Measurements from ENCODE around the gene SMR3B. TPM values are rescaled to one million over a fixed set of nuclear protein-coding genes. Genes with fewer than 3 reads are reported as not detected.

The SMR3B gene
- total RNA-seq (2021) (not detected in 2 replicates), Bru-seq, nascent RNA (not detected), BruChase-seq, experiment 1, labeled RNA remaining after a 2-hour chase (percentile 2 among the genes with signal in this experiment), BruChase-seq, experiment 2, labeled RNA remaining after a 6-hour chase (not detected)
- long read RNA-seq = 0 reads

DNA sequence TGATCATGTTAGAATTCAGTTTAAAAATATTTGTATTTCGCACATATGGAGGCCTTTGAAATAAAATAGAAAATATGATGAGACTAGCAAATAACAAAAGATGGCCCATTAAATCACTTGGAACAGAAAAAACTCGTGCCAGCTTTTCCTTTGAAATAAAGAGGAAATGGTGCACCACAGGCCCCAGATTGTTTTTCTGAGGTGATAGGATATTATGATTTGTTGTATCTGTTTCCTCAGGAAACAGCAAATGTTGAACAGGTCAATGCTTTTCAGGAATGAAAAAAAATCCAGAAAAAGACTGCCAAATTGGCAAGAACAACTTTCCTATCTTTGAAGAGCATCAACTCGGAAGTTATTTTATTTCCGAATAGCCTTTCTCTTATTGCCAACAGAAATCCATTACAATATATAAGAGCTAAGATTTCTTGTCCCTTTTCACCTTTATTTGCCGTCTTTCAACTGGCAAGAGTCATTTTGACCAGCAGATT, at the start of gene SMR3B:
Gene SMR3B (plus strand): TSS at position 441 of the 491 bp plus-strand sequence. CDS start 1,380 bp downstream, outside the sequence.
- CTCF ChIA-PET = no interaction called here
- no peak for TF ChIP-seq EZH2 (IDR thresholded peaks at IDR 0.05; ENCODE audit: low read depth)
- TF ChIP-seq, protein P1, sequence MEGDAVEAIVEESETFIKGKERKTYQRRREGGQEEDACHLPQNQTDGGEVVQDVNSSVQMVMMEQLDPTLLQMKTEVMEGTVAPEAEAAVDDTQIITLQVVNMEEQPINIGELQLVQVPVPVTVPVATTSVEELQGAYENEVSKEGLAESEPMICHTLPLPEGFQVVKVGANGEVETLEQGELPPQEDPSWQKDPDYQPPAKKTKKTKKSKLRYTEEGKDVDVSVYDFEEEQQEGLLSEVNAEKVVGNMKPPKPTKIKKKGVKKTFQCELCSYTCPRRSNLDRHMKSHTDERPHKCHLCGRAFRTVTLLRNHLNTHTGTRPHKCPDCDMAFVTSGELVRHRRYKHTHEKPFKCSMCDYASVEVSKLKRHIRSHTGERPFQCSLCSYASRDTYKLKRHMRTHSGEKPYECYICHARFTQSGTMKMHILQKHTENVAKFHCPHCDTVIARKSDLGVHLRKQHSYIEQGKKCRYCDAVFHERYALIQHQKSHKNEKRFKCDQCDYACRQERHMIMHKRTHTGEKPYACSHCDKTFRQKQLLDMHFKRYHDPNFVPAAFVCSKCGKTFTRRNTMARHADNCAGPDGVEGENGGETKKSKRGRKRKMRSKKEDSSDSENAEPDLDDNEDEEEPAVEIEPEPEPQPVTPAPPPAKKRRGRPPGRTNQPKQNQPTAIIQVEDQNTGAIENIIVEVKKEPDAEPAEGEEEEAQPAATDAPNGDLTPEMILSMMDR (conservative IDR thresholded peaks at IDR 0.05) = no peak
- intact Hi-C loops (cut with micrococcal nuclease; ENCODE audit: unreplicated experiment) = no loop called here
- Histone ChIP-seq H3F3A (ENCODE audit: insufficient read depth, low read depth) (no peaks in the 10 kb centered on the region), H2AFZ (no peak within 1 kb of the TSS), H3K27me3 (ENCODE audit: insufficient read depth, low read depth) (no peaks in the 10 kb centered on the region), H3K36me3 (ENCODE audit: low read depth) (no peaks in the 10 kb centered on the region), H3K4me2 (no peak within 1 kb of the TSS), H3K79me2 (ENCODE audit: low read depth) (no peaks in the 10 kb centered on the region), H3K4me1 (replicated peaks; ENCODE audit: insufficient read depth) (no peaks in the 10 kb centered on the region), H3K4me3 (no peak within 1 kb of the TSS), H3K9me2 (ENCODE audit: insufficient read depth) (no peaks in the 10 kb centered on the region), H3K9me3 (ENCODE audit: insufficient read depth, low read depth) (no peaks in the 10 kb centered on the region), H4K20me1 (ENCODE audit: insufficient read depth) (no peaks in the 10 kb centered on the region), H3K27ac (no peak within 1 kb of the TSS)
- no peak for DNase-seq
- POLR2A ChIA-PET (ENCODE audit: unreplicated experiment) = no interaction called here
- no TSS peak for BruUV-seq (replicated peaks)

DNA sequence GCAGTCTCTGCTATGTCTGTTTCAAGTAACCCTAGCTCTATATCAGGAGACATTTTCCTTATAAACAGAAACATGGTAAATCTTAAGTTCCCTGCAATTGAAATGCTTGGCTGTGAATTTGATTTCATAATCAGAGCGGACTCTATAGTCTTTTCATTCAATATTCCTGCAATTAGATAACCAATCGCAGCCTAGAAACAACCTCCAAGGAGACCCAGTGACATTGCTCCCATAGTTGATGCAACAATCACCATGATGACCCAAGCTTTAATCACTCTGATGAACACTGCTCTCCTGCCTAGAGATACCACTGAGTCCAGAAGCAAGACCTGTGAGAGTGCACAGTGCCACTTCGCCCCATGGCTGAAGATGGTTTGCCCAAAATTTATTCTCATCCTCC, 48.2 kb upstream of the SMR3B start, which contains the start of gene CABS1:
Gene CABS1 (plus strand): TSS at position 301 of the 400 bp plus-strand sequence. CDS start 59 bp downstream, at position 360.
- H3K4me2 ChIP-seq = no peak within 1 kb of the TSS
- no peak within 1 kb of the TSS for H3K4me3 ChIP-seq
- H4K20me1 ChIP-seq (ENCODE audit: insufficient read depth) = no peaks in the 10 kb centered on the region
- no peaks in the 10 kb centered on the region for H3K9me2 ChIP-seq (ENCODE audit: insufficient read depth)
- H3F3A ChIP-seq (ENCODE audit: insufficient read depth, low read depth) = no peaks in the 10 kb centered on the region
- CTCF ChIA-PET = no interaction called here
- TF ChIP-seq, protein P1 (conservative IDR thresholded peaks at IDR 0.05) = no peak
- TF ChIP-seq EZH2 (IDR thresholded peaks at IDR 0.05; ENCODE audit: low read depth) = no peak
- intact Hi-C loops (cut with micrococcal nuclease; ENCODE audit: unreplicated experiment) = no loop called here
- H2AFZ ChIP-seq = no peak within 1 kb of the TSS
- DNase-seq = no peak
- no peaks in the 10 kb centered on the region for H3K79me2 ChIP-seq (ENCODE audit: low read depth)
- no peaks in the 10 kb centered on the region for H3K4me1 ChIP-seq (replicated peaks; ENCODE audit: insufficient read depth)
- H3K9me3 ChIP-seq (ENCODE audit: insufficient read depth, low read depth) = no peaks in the 10 kb centered on the region
- no peak within 1 kb of the TSS for H3K27ac ChIP-seq
- H3K27me3 ChIP-seq (ENCODE audit: insufficient read depth, low read depth) = no peaks in the 10 kb centered on the region
- POLR2A ChIA-PET (ENCODE audit: unreplicated experiment) = no interaction called here
- no peaks in the 10 kb centered on the region for H3K36me3 ChIP-seq (ENCODE audit: low read depth)
- no TSS peak for BruUV-seq (replicated peaks)

DNA sequence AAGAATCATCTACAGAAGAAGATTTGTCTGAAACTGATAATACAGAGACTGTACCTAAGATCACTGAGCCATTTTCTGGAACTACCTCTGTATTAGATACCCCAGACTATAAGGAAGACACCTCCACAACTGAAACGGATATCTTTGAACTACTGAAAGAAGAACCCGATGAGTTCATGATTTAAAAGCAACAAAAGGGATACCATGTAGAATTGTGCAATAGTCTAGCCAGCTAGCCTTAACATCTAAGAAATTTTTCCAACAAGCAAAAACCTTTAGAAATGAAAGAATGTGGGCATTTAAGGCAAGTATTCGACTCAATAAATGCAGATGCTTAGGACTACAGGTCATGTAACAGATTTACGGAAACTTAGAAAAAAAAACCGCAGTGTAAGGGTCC, 46.9 kb upstream of the SMR3B start:
- BruUV-seq (replicated peaks) = no TSS peak
- H3K27me3 ChIP-seq (ENCODE audit: insufficient read depth, low read depth) = no peaks in the 10 kb centered on the region
- TF ChIP-seq EZH2 (IDR thresholded peaks at IDR 0.05; ENCODE audit: low read depth) = no peak
- TF ChIP-seq, protein P1 (conservative IDR thresholded peaks at IDR 0.05) = no peak

More for the DNA sequence above, 46.9 kb upstream of the SMR3B start:
- Histone ChIP-seq H3K36me3 (ENCODE audit: low read depth) (no peaks in the 10 kb centered on the region), H3K4me1 (replicated peaks; ENCODE audit: insufficient read depth) (no peaks in the 10 kb centered on the region), H2AFZ (no peak overlapping the region), H3K4me2 (no peak overlapping the region), H3K9me2 (ENCODE audit: insufficient read depth) (no peaks in the 10 kb centered on the region), H3K27ac (no peak overlapping the region), H3K4me3 (no peak overlapping the region), H4K20me1 (ENCODE audit: insufficient read depth) (no peaks in the 10 kb centered on the region), H3F3A (ENCODE audit: insufficient read depth, low read depth) (no peaks in the 10 kb centered on the region), H3K9me3 (ENCODE audit: insufficient read depth, low read depth) (no peaks in the 10 kb centered on the region), H3K79me2 (ENCODE audit: low read depth) (no peaks in the 10 kb centered on the region)
- ChIA-PET POLR2A (ENCODE audit: unreplicated experiment) (no interaction called here), CTCF (no interaction called here)
- intact Hi-C loops (cut with micrococcal nuclease; ENCODE audit: unreplicated experiment) = no loop called here
- no peak for DNase-seq

Measured in PC-9 (cell line).